K562 (cell line): ENCODE data around the gene IL7R. TPM values are rescaled to one million over a fixed set of nuclear protein-coding genes. Genes with fewer than 3 reads are reported as not detected.

Source experiments
- ATAC-seq: fragments of 200-7000 bp; cut with Tn5 transposase; 3 replicates; pipeline ENCODE4 v1.9.1; 2020; ENCODE audit warnings: moderate library complexity
- BruUV-seq: library from RNA; stranded (reverse); fragments of 400-500 nt; replicated peaks from 2 replicates; lab custom pipeline; 2021; lab: Mats Ljungman, UMichigan
- CTCF ChIA-PET: fragments of 300-600 bp; formaldehyde crosslinking; extraction: SDS; loops from one replicate; lab custom pipeline; 2021; ENCODE audit warnings: low intra/inter-chr PET ratio; lab: Yijun Ruan, JAX
- POLR2A ChIA-PET: fragments of 300-600, 350-650 bp; sonication (Branson Sonifier 250); formaldehyde crosslinking; extraction: SDS; loops from one replicate; lab custom pipeline; 2021; ENCODE audit warnings: antibody characterized with exemption, inconsistent platforms; lab: Yijun Ruan, JAX
- DNase-seq, 4 experiments: peaks; one replicate each; pipeline versions ENCODE4 v3.0.0 to v3.0.0-alpha.2; 2011 to 2018; ENCODE audit warnings: low spot score in 3 of 4, mixed read lengths in 3 of 4; ENCODE audit errors: extremely low read depth in 1 of 4
- FAIRE-seq: peaks from 2 replicates; lab custom pipeline; 2011; peaks lifted over from hg19 to GRCh38; lab: Jason Lieb, UNC
- H2AFZ ChIP-seq: 2 replicates; pipeline ENCODE4 v1.6.0; 2011; ENCODE audit warnings: low read depth, low read length, control low read depth, inconsistent platforms
- H3K27ac ChIP-seq: fragments of 200-600 bp; 3 replicates; pipeline ENCODE4 v1.8.0; 2011; ENCODE audit warnings: low read depth, mild to moderate bottlenecking, control low read depth, inconsistent platforms, low read length, moderate library complexity, mixed read lengths; ENCODE audit errors: extremely low read depth
- H3K27me3 ChIP-seq, 2 experiments: fragments of 300-600 bp in 1 of 2; 2 replicates in 1 of 2; 3 replicates in 1 of 2; pipeline versions ENCODE4 v1.6.0 to v1.8.0; 2011; ENCODE audit warnings: inconsistent platforms in 2 of 2, low read length in 2 of 2, mild to moderate bottlenecking in 1 of 2, mixed read lengths in 1 of 2, moderate library complexity in 1 of 2; ENCODE audit not compliant: control insufficient read depth in 2 of 2, insufficient read depth in 2 of 2
- H3K36me3 ChIP-seq: fragments of 300-600 bp; 3 replicates; pipeline ENCODE4 v1.8.0; 2011; ENCODE audit warnings: mild to moderate bottlenecking, low read length, inconsistent platforms; ENCODE audit not compliant: control insufficient read depth, insufficient read depth
- H3K4me1 ChIP-seq, 2 experiments: fragments of 200-600 bp in 1 of 2; replicated peaks in 1 of 2; 2 replicates in 1 of 2; 3 replicates in 1 of 2; pipeline versions ENCODE4 v1.5.1 to v1.8.0; 2011; ENCODE audit warnings: inconsistent platforms in 2 of 2, low read length in 2 of 2, mild to moderate bottlenecking in 1 of 2, mixed read lengths in 1 of 2, moderate library complexity in 1 of 2; ENCODE audit not compliant: control insufficient read depth in 2 of 2, insufficient read depth in 2 of 2
- H3K4me2 ChIP-seq: 2 replicates; pipeline ENCODE4 v1.6.1; 2011; ENCODE audit warnings: low read length, control low read depth, inconsistent platforms, mixed read lengths; ENCODE audit not compliant: insufficient read depth
- H3K4me3 ChIP-seq: fragments of 200-600 bp; sonication (generic), shearing (Covaris generic); 2 replicates; pipeline ENCODE4 v1.5.1; 2016; ENCODE audit warnings: control low read depth, inconsistent platforms
- H3K79me2 ChIP-seq: fragments of 200-600 bp; 3 replicates; pipeline ENCODE4 v1.8.0; 2011; ENCODE audit warnings: low read length, inconsistent platforms; ENCODE audit not compliant: control insufficient read depth, insufficient read depth
- H3K9ac ChIP-seq, 2 experiments: 2 replicates each; pipeline versions ENCODE4 v1.6.0 to v1.6.1; 2011; ENCODE audit warnings: low read depth in 2 of 2, low read length in 2 of 2, control low read depth in 1 of 2, inconsistent platforms in 1 of 2, mild to moderate bottlenecking in 1 of 2, mixed read lengths in 1 of 2; ENCODE audit not compliant: insufficient read depth in 1 of 2
- H3K9me1 ChIP-seq: one replicate; pipeline ENCODE4 v1.6.0; 2011; ENCODE audit warnings: inconsistent platforms, mild to moderate bottlenecking, low read length, moderate library complexity; ENCODE audit not compliant: control insufficient read depth, insufficient read depth
- H3K9me3 ChIP-seq: replicated peaks from 2 replicates; pipeline ENCODE4 v1.5.1; 2011; ENCODE audit warnings: low read depth, low read length, inconsistent platforms; ENCODE audit not compliant: control insufficient read depth, insufficient read depth
- H4K20me1 ChIP-seq: replicated peaks from 2 replicates; pipeline ENCODE4 v1.6.1; 2011; ENCODE audit warnings: low read length, inconsistent platforms, mixed read lengths; ENCODE audit not compliant: control insufficient read depth, insufficient read depth
- NR4A1 ChIP-seq, 2 experiments: fragments of 250-450 bp in 1 of 2; fragments of 450-650 bp in 1 of 2; sonication (Bioruptor Pico) in 1 of 2; IDR thresholded peaks; 2 replicates each; pipeline versions ENCODE4 v1.4.0 to v1.6.1; 2016 to 2020; ENCODE audit warnings: mild to moderate bottlenecking in 2 of 2, missing compliant biosample characterization in 1 of 2, missing genetic modification characterization in 1 of 2, moderate library complexity in 1 of 2
- SUPT5H ChIP-seq: fragments of 450-650 bp; IDR thresholded peaks from 2 replicates; pipeline ENCODE4 v1.6.1; 2016
- ZBTB34 ChIP-seq: fragments of 250-450 bp; sonication (Bioruptor Pico); IDR thresholded peaks from 2 replicates; pipeline ENCODE4 v1.8.0; 2021; ENCODE audit warnings: mild to moderate bottlenecking, moderate library complexity
- ZNF609 ChIP-seq: sonication (generic); formaldehyde crosslinking; IDR thresholded peaks from 2 replicates; pipeline ENCODE4 v1.8.1; 2023; ENCODE audit warnings: missing genetic modification reagents, mild to moderate bottlenecking, borderline replicate concordance
- WGBS: fragments of 100-300 bp; shearing (Covaris generic); methylation state at CpG from one replicate; pipeline ENCODE4 v1.1.6; 2016; ENCODE audit warnings: low coverage, mixed read lengths; ENCODE audit not compliant: insufficient coverage; ENCODE audit errors: missing lambda C conversion rate; 5-methylcytosine and 5-hydroxymethylcytosine counted together
- in situ Hi-C: fragments of 300-500 bp; cut with MboI; formaldehyde crosslinking; loops from 4 replicates; pipeline ENCODE4 v1.15.0; 2018; ENCODE audit warnings: inconsistent platforms, mixed read lengths
- intact Hi-C: fragments of 100-400 bp; cut with micrococcal nuclease; formaldehyde crosslinking; loops from 2 replicates; pipeline ENCODE4 v1.14.2; 2022
- polyA plus RNA-seq, 8 experiments: library from polyadenylated mRNA; depleted of rRNA in 4 of 8; stranded (reverse) in 5 of 8; unstranded in 3 of 8; fragments of >200 nt; fragmentation: Nextera tagmentation in 2 of 8; fragmentation: Illumina TruSeq in 1 of 8; extraction: Ambion mirVana in 2 of 8; extraction: Trizol in 1 of 8; gene quantifications; 2 replicates each; pipeline versions ENCODE4 v1.2.1 to v1.2.3, GENCODE V29; 2011 to 2014; ENCODE audit warnings: inconsistent platforms in 1 of 8, missing spikeins in 1 of 8
- total RNA-seq, 7 experiments: library from RNA; depleted of rRNA in 6 of 7; stranded (reverse); fragments of >200 nt in 6 of 7; fragmentation: Illumina TruSeq in 2 of 7; extraction: Trizol in 2 of 7; gene quantifications; 2 replicates each; pipeline versions ENCODE4 v1.2.1 to v1.2.3, GENCODE V29; 2011 to 2021; ENCODE audit warnings: low replicate concordance in 1 of 7
- TF ChIP-seq, protein P1 (sequence below): sonication (generic); formaldehyde crosslinking; IDR thresholded peaks from 2 replicates; pipeline ENCODE4 v1.8.1; 2023; ENCODE audit warnings: mild to moderate bottlenecking, missing genetic modification reagents
- TF ChIP-seq, protein P2 (sequence below): fragments of 450-650 bp; formaldehyde crosslinking; IDR thresholded peaks from 2 replicates; pipeline ENCODE4 v1.4.0; 2022; ENCODE audit warnings: missing genetic modification characterization

IL7R gene
- total and polyA plus RNA-seq, 9 of the 15 experiments (the other 6 are each of a cell fraction or from before 2014, with no cell fraction given): 0.04 to 0.98 (median 0.09) TPM; not detected in 3

DNA sequence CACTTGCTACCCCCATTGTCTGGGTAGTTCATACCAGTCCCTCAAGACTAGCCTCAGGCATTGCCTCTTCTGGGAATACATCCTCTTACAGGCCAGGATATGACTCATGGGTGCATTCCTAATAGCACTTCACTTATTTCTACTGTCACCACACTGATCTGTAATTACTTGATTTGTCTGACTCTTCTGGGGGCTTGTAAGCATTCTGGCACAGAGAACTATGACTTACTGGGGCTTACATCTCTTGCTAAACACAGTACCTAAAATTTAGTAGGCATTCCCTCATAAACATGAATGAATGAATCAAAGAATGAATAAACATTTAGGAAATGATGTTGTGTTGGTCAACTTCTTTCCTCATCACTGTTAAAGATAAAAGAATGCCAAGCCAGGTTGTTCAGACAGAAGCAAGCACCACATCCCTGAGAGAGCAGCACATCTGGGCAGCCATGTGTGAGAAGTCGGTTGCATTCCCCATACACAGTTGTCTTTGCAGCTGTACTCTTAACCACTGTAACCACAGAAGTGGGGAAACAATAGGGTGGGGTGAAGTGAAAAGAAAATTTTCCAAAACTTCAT lies 27.6 kb downstream of the IL7R start:
- Histone ChIP-seq H3K4me2 (no peak overlapping the region), H3K4me1 (no peaks in the 10 kb centered on the region), H3K9me1 (no peaks in the 10 kb centered on the region), H2AFZ (no peak overlapping the region), H3K36me3 (no peaks in the 10 kb centered on the region), H4K20me1 (no peaks in the 10 kb centered on the region), H3K27ac (no peak overlapping the region), H3K9me3 (no peaks in the 10 kb centered on the region), H3K27me3 (no peaks in the 10 kb centered on the region), H3K4me3 (no peak overlapping the region), H3K79me2 (no peaks in the 10 kb centered on the region), H3K9ac (no peak overlapping the region)
- ChIA-PET CTCF (no interaction called here), POLR2A (no interaction called here)
- no TSS peak for BruUV-seq
- intact Hi-C loops: no loop called here
- ATAC-seq (no peak), DNase-seq (no peak), FAIRE-seq (no peak)
- in situ Hi-C loops: no loop called here
- 0% methylated on average over 1 of the region's 1 CpG for WGBS
- TF ChIP-seq, protein P1, sequence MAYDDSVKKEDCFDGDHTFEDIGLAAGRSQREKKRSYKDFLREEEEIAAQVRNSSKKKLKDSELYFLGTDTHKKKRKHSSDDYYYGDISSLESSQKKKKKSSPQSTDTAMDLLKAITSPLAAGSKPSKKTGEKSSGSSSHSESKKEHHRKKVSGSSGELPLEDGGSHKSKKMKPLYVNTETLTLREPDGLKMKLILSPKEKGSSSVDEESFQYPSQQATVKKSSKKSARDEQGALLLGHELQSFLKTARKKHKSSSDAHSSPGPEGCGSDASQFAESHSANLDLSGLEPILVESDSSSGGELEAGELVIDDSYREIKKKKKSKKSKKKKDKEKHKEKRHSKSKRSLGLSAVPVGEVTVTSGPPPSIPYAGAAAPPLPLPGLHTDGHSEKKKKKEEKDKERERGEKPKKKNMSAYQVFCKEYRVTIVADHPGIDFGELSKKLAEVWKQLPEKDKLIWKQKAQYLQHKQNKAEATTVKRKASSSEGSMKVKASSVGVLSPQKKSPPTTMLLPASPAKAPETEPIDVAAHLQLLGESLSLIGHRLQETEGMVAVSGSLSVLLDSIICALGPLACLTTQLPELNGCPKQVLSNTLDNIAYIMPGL: no peak
- TF ChIP-seq, protein P2, sequence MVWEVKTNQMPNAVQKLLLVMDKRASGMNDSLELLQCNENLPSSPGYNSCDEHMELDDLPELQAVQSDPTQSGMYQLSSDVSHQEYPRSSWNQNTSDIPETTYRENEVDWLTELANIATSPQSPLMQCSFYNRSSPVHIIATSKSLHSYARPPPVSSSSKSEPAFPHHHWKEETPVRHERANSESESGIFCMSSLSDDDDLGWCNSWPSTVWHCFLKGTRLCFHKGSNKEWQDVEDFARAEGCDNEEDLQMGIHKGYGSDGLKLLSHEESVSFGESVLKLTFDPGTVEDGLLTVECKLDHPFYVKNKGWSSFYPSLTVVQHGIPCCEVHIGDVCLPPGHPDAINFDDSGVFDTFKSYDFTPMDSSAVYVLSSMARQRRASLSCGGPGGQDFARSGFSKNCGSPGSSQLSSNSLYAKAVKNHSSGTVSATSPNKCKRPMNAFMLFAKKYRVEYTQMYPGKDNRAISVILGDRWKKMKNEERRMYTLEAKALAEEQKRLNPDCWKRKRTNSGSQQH (CRISPR knock-in tag): no peak
- TF ChIP-seq ZBTB34 (CRISPR knock-in tag) (no peak), ZNF609 (CRISPR knock-in tag) (no peak), NR4A1 (CRISPR knock-in tag; IDR thresholded peaks at IDR 0.05) (no peak), NR4A1 (tag; IDR thresholded peaks at IDR 0.05) (no peak), SUPT5H (no peak)
